Left renal pelvis (tissue), 4 donors: ENCODE measurements around the gene NOL12. TPM values are rescaled to one million over a fixed set of nuclear protein-coding genes. Genes with fewer than 3 reads are reported as not detected.
A peak's percentile ranks its signal among the peaks of the same experiment; 100 is the strongest.
"Not testable (repeated sequence)": the region's sequence is repeated elsewhere in the genome, so short reads cannot be mapped to it uniquely, and the experiment has no call there.

Experiments used
- DNase-seq, 4 donors: peaks; one replicate each; pipeline ENCODE4 v3.0.0-alpha.2; 2013; ENCODE audit warnings: low read depth in 4 of 4, low spot score in 3 of 4
- polyA plus RNA-seq, 4 donors: library from polyadenylated mRNA; unstranded; fragments of 120-200 nt; gene quantifications; one replicate each; pipeline ENCODE4 v1.2.1, GENCODE V29; 2013; ENCODE audit not compliant: insufficient read length in 4 of 4

Gene NOL12
- polyA plus RNA-seq, 4 donors, result 16.4 to 26.6 (median 17.4) TPM

DNA sequence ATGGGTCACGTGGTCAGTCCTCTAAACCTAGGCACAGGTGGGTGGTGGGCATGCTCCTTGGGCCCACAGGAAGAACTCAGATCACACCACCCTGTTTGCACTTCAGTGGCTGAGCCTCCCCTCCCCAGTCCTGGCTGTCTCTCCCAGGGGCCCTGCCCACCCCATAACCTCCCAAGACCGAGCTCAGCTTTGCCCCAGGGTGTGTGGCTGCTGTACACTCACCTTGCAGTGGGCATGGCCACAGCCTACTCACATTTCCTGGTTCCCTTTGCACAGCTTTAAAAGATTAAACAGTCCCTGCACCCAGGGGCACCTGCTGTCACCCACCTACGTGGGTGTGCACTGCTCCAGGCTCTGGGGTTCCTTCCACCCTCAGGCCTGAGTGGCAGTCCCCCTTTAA is 24.5 kb downstream of the NOL12 start:
- no peak for DNase-seq

DNA sequence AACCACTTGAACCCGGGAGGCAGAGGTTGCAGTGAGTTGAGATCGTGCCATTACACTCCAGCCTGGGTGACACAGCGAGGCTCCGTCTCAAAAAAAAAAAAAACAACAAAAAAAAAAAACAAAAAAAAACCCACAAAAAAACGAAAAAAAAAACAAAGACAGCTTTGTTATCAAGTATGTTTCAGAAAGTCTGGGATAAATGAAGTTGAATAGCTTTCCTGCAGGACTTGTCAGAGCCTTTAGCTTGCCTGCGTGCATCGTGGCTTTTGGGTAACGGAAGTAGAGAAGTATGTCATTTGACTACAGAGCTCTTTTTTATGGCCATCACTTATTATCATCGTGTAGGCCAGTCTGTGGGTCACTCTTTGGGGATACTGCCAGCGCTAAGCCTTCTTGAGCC is 25.3 kb downstream of the NOL12 start:
- no peak for DNase-seq

DNA sequence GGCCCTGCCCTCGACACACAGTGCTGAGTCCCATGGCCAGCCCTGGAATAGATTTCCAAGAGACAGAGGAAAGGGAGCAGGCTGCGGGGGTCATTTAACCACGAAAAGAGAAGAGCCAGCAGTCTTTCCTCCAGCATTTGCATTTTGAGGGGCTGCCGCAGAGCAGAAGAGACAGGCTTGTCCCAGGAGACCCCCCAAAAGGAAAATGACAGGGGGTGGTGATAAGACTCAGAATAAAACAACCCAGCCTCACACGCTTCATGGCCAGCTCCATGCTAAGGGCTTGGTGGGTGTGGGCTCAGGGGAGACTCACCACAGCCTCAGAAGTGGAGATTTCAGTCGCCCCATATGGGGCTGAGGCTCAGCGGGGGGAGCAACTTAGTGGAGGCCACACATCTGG is 27.6 kb downstream of the NOL12 start:
- DNase-seq, result no peak

DNA sequence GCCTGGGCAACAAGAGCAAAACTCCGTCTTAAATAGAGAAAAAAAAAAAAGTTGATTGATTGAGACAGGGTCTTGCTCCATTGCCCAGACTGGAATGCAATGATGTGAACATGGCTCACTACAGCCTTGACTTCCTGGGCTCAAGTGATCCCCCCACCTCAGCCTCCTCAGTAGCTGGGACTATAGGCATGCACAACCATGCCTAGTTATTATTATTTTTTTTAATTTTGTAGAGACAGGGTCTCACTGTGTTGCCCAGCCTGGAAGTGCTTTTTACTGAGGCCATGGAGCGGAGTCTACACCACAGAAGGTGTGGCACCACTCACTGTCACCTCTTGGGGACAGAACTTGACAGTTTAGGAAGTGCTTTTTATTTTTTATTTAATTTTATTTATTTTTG is 28.5 kb downstream of the NOL12 start:
- DNase-seq, result no peak

DNA sequence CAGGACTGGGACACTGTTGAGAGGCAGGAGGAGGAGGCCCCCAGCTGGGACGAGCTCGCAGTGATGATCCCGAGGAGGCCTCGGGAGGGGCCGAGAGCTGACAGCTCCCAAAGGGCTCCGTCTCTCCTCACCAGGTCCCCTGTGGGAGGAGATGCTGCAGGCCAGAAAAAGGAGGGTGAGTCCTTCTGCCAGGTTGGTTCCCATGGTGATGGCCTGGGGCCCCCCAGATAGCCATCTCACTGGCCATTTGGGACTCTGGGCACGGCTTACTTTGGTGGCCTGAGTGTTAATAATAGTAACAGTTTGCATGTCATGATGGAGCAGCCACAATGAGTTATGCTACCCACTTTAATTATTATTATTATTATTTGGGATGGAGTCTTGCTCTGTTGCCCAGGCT is 29.6 kb downstream of the NOL12 start:
- no peak for DNase-seq

DNA sequence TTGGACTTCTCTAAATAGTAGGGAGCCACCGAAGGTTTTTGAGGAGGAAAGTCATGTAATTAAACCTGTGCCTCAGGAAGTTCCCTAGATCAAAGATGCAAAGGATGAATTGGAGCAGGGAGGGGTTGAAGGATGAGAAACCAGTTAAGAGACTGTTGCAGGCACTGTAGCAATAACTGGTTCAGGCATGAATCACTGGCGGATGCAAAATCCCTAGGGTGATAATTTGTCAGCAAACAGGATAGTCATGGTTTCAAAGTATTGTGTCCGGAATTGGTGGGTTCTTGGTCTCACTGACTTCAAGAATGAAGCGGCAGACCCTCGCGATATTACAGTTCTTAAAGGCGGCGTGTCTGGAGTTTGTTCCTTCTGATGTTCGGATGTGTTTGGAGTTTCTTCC is 30.6 kb downstream of the NOL12 start:
- no peak for DNase-seq

DNA sequence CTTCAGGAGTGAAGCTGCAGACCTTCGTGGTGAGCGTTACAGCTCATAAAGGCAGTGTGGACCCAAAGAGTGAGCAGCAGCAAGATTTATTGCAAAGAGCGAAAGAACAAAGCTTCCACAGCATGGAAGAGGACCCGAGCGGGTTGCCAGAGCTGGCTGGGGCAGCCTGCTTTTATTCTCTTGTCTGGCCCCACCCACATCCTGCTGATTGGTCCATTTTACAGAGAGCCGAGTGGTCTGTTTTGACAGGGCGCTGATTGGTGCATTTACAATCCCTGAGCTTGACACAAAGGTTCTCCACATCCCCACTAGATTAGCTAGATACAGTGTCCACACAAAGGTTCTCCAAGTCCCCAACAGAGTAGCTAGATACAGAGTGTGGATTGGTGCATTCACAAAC is 31.1 kb downstream of the NOL12 start:
- DNase-seq, result not testable (repeated sequence)

DNA sequence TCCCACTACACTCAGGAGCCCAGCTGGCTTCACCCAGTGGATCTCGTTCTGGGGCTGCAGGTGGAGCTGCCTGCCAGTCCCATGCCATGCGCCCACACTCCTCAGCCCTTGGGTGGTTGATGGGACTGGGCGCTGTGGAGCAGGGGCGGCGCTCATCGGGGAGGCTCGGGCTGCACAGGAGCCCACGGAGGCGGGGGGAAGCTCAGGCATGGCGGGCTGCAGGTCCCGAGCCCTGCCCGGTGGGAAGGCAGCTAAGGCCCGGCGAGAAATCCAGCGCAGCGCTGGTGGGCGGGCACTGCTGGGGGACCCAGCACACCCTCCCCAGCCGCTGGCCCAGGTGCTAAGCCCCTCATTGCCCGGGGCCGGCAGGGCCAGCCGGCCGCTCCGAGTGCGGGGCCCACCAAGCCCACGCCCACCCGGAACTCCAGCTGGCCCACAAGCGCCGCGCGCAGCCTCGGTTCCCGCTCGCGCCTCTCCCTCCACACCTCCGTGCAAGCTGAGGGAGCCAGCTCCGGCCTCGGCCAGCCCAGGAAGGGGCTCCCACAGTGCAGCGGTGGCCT is 31.7 kb downstream of the NOL12 start:
- DNase-seq, result not testable (repeated sequence)

DNA sequence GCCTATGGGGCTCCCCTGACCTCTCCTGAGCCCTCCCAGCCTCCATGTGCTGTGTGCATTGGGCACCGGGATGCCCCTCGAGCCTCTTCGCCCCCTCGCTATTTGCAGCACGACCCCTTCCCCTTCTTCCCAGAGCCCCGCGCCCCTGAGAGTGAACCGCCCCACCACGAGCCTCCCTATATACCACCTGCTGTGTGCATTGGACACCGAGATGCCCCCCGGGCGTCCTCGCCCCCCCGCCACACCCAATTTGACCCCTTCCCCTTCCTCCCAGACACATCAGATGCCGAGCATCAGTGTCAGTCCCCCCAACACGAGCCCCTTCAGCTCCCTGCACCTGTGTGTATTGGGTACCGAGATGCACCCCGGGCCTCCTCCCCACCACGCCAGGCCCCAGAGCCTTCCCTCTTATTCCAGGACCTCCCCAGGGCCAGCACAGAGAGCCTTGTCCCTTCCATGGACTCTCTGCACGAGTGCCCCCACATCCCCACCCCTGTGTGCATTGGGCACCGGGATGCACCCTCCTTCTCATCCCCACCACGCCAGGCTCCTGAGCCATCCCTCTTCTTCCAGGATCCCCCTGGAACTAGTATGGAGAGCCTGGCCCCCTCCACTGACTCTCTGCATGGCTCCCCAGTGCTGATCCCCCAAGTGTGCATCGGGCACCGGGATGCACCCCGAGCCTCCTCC is 39.6 kb downstream of the NOL12 start:
- DNase-seq, result no peak

DNA sequence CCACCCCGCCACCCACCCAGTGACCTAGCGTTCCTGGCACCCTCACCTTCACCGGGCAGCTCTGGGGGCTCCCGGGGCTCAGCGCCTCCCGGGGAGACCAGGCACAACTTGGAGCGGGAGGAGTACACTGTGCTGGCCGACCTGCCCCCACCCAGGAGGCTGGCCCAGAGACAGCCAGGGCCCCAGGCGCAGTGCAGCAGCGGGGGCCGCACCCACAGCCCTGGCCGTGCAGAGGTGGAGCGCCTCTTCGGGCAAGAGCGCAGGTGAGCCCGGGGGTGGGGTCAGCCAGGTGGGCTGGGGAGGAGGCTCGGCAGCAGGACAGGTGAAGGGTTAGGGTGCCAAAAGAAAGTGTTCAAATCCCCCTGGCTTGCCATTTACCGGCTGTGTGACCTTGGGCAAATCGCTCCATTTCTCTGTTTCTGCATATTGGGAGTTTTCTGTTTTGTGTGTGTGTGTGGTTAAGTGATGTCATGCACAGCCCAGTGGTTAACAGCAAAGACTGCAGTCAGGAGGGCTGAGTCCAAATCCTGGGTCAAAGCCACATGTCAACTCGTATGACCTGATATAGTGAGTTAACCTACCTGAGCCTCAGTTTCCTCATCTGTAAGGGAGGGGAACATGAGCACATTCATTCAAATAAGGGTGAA is 40.2 kb downstream of the NOL12 start:
- no peak for DNase-seq

DNA sequence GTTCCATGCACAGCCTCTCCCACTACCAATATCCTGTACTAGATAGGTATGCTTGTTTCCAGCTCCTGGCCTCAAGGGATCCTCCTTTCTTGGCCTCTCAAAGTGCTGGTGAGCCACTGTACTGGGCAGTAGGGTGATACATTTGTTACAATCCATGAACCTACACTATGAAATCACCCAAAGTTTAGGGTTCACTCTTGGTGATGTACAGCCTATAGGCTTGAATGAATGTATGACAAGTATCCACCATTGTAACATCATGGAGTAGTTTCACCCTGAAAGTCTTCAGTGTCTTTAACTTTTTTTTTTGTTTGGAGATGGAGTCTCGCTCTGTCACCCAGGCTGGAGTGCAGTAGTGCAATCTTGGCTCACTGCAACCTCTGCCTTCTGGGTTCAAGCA is 42.5 kb downstream of the NOL12 start:
- no peak for DNase-seq

DNA sequence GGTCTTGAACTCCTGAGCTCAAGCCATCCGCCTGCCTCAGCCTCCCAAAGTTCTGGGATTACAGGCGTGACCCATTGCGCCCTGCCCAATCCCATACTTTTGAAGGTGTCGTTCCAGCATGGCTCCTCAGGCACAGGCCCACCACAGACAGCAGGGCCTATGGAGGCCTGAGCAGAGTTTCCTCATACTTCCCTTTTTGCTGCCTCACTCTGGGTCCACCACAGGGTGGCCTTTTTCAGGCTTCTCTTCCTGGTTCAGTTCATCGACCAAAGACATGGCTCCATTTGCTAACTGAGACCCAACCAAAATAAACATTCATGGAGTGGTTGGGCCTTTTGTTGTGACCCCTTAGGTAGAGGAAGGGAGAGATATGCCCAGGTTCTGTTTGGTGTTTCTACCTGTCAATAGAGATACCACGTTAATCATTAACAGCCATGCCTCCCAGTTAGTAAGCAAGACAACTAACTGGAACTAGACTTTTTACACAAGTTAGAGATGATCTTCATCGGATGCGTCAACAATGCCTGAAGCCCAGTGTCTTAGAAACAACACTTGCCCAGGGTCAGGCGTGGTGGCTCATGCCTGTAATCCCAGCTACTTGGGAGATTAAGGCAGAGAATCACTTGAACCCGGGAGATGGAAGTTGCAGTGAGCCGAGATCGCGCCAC is 45.8 kb downstream of the NOL12 start:
- no peak for DNase-seq

DNA sequence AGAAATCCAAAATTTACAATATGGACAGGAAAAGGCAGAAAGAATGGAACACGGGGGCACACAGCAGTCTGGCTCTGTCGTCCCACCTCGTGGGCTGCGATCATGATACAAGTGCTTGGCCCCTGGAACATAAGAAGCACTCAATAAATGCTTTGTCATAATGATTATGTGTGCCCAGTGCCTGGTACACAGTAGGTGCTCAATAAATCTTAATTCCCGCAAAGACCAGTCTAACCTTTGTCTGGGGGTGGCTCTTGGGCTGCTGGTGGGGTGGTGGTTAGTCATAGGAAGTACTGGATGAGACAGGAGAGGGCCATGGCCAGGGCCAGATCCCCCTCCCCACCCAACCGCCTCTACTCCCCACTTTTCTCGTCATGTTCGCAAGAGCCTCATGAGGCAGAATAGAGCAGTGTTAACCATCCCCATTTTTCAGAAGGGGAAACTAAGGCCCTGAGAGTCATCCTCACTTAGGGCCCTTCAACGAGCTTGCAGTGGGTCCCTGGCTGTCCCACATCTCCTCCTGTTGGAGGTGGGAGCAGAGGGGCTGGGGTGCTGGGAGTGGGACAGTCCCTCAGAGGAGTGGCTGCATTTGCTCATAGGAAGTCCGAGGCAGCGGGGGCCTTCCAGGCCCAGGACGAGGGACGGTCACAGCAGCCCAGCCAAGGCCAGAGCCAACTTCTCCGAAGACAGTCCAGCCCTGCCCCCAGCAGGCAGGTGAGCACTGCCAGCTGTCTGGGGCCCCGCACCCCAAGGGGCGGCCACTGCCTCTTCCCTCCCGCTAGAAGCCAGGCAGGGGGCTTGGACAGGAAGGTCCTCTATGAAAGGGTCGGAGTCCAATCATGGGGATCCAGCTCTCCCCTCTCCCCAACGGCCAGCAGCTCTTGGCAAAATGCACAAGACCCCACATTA is 46.8 kb downstream of the NOL12 start:
- no peak for DNase-seq

DNA sequence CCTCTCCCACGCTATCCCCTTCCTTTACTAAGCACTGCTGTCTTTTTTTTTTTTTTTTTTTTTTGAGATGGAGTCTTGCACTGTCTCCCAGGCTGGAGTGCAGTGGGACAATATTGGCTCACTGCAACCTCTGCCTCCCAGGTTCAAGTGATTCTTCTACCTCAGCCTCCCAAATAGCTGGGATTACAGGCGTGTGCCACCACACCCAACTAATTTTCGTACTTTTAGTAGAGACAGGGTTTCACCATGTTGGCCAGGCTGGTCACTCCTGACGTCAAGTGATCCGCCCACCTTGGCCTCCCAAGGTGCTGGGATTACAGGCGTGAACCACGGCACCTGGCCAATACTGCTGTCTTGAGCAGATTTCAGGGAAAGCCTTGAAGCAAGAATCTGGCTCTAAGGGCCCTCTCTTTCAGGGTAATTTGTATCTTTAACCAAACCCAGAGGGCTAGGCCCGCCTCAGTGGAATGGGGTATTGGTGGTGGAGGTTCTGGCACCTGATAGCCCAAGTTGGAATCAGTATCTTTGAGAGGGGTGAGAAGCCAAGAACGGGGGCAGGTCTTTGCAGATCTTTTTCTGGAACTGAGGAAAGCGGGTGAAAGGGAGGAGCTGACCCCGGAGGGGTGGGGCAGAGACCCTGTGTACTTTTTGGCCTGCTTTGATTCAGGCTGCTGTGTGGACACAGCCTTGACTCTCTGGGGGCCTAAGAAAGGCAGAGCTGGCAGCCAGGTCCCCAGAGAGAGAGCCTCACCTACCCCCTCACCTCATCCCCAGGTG is 47.7 kb downstream of the NOL12 start:
- no peak for DNase-seq

DNA sequence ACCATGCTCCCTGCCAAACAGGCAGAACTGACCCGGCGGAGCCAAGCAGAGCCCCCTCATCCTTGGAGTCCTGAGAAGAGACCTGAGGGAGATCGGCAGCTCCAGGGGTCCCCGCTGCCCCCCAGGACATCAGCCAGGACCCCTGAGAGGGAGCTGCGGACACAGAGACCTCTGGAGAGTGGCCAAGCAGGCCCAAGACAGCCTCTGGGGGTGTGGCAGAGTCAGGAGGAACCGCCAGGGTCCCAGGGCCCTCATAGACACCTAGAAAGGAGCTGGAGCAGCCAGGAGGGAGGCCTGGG is 48.2 kb downstream of the NOL12 start:
- no peak for DNase-seq

DNA sequence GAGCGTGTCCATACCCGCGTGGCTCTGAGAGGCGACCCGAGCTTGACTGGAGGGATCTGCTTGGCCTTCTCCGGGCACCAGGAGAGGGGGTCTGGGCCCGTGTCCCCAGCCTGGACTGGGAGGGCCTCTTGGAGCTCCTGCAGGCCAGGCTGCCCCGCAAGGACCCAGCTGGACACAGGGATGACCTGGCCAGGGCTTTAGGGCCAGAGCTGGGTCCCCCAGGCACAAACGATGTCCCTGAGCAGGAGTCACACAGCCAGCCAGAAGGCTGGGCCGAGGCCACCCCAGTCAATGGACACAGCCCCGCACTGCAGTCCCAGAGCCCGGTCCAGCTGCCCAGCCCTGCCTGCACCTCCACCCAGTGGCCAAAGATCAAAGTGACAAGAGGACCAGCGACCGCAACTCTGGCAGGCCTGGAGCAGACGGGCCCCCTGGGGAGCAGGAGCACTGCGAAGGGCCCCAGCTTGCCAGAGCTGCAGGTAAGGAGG is 48.9 kb downstream of the NOL12 start:
- no peak for DNase-seq

DNA sequence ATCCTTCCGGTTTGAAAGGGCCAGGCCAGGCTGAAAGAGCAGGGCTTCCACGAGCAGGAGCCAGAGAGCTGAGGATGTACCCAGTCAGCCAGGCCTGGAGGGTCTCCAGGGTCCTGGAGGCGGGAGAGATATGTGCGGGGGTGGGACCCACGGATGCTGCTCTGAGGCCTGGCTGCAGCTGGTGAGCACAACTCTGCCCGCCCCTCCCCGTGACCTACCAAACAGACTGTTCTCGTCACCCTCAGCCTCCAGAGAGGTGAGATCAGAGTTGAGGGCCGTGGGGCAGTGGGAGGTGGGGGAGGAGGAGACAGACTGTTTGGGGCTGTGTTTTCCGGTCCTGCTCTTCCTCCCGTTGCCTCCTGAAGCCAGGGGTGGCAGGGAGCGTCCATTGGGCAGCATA is 52.9 kb downstream of the NOL12 start:
- DNase-seq, result peak in 2 of 4 donors; percentile 60 to 61

DNA sequence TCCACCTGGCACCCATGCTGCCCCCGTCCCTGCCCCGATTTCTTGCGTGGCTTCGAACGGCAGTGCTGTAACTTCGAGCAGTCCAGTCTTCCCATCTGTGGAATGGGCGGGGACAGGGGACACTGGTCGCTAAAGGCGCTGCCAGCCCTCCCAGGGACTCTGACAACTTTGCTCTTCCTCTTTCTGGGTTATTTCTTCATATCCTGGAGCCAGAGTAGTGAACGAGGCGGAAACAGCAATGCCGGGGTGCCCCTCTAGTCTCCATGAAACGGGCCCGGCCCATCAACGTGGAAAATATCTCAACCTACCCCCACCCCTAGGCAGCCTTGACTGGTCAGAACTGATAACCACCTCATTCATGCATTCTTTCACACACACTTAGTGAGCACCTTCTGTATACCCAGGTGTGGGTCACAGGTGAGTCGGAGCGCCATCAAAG is 53.5 kb downstream of the NOL12 start:
- DNase-seq, result no peak

DNA sequence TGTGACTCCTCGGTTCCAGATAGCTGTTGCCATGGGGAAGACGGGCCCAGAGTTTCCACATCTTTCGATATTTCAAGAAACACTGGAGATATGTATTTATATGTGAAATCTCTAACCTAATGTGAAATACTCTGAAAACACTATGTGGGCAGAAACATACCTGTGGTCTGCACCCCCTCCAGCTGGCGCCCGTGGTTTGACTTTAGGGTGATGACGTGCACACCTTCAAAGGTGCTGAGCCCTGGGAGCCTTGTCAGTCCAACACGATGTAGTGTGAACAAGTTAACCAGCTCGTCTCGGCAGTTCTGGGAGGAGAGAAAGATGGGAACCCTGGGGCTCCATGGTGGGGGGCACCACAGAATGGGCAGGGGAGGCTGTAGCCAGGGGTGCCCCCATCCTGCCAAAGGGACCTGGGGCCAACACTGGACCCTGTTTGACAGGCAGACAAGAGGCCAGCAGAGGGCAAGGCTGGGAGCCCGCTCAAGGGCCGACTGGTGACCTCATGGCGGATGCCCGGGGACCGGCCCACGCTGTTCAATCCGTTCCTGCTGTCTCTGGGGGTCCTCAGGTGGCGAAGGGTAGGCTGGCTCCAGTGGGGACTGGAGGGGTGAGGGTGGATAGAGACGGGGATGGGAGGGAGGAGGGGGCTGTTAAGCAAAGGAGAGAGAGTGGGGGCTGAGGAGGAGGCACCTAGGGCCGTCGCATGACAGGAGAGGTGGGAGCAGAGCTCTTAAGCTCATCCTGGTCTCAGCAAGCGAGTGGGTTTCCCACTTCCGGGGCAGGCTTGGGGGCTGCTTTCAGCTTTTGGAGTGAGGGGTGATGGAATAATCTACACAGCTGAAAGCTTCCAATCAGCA is 54.5 kb downstream of the NOL12 start:
- DNase-seq, result no peak
